Skeletal muscle cell (primary cell): ENCODE measurements around the gene CHSY3.
A peak's percentile ranks its signal among the peaks of the same experiment; 100 is the strongest.

Source experiments
- DNase-seq: peaks from one replicate; pipeline ENCODE4 v3.0.0-alpha.2; 2010; ENCODE audit warnings: low read depth
- H3K4me3 ChIP-seq: 2 replicates; pipeline ENCODE4 v1.5.1; 2011; ENCODE audit warnings: low read depth, mild to moderate bottlenecking, control low read depth, low read length, moderate library complexity

CHSY3 gene

GRCh38 chr5:129904102-129904666, at the start of gene CHSY3:
Gene CHSY3, plus strand, starts transcription at chr5:129904465.
- H3K4me3 ChIP-seq, result peak within 1 kb of the TSS; percentile 76

GRCh38 chr5:129856325-129856724, 47.9 kb upstream of the CHSY3 start:
- no peak for DNase-seq

More at GRCh38 chr5:129904102-129904666, at the start of gene CHSY3:
- DNase-seq, result peak; percentile 56

GRCh38 chr5:129857116-129857515, 47.1 kb upstream of the CHSY3 start:
- H3K4me3 ChIP-seq, result no peak overlapping the region
- peak; percentile 15 for DNase-seq

More at GRCh38 chr5:129856325-129856724, 47.9 kb upstream of the CHSY3 start:
- no peak overlapping the region for H3K4me3 ChIP-seq

- H3K4me3 ChIP-seq, result no peak overlapping the region
- no peak for DNase-seq
Measured at GRCh38 chr5:129858131-129858675, 46.1 kb upstream of the CHSY3 start.

- no peak for DNase-seq
- H3K4me3 ChIP-seq, result no peak overlapping the region
Measured at GRCh38 chr5:129884322-129884721, 19.9 kb upstream of the CHSY3 start.

- no peak overlapping the region for H3K4me3 ChIP-seq
- DNase-seq, result no peak
Measured at GRCh38 chr5:129899454-129899853, 4.8 kb upstream of the CHSY3 start.

- H3K4me3 ChIP-seq, result no peak overlapping the region
- no peak for DNase-seq
Measured at GRCh38 chr5:129902816-129903215, 1.4 kb upstream of the CHSY3 start.

- no peak for DNase-seq
- peak overlapping the region; percentile 76 for H3K4me3 ChIP-seq
Measured at GRCh38 chr5:129903466-129904101, 681 bp upstream of the CHSY3 start.

GRCh38 chr5:129904667-129905472, 605 bp downstream of the CHSY3 start:
- DNase-seq, result no peak
- H3K4me3 ChIP-seq, result peak overlapping the region; percentile 76

- no peak for DNase-seq
- peak overlapping the region; percentile 76 for H3K4me3 ChIP-seq
Measured at GRCh38 chr5:129905473-129906176, 1.4 kb downstream of the CHSY3 start.

- H3K4me3 ChIP-seq, result peak overlapping the region; percentile 76
- no peak for DNase-seq
Measured at GRCh38 chr5:129906177-129906887, 2.1 kb downstream of the CHSY3 start.

GRCh38 chr5:129909225-129909624, 5.0 kb downstream of the CHSY3 start:
- DNase-seq, result no peak
- no peak overlapping the region for H3K4me3 ChIP-seq

- DNase-seq, result no peak
- H3K4me3 ChIP-seq, result no peak overlapping the region
Measured at GRCh38 chr5:129912601-129913255, 8.5 kb downstream of the CHSY3 start.

- DNase-seq, result no peak
- no peak overlapping the region for H3K4me3 ChIP-seq
Measured at GRCh38 chr5:129915415-129915814, 11.2 kb downstream of the CHSY3 start.

GRCh38 chr5:129917224-129917623, 13.0 kb downstream of the CHSY3 start:
- DNase-seq, result no peak
- H3K4me3 ChIP-seq, result no peak overlapping the region

- no peak for DNase-seq
- no peak overlapping the region for H3K4me3 ChIP-seq
Measured at GRCh38 chr5:129921204-129921603, 16.9 kb downstream of the CHSY3 start.

- DNase-seq, result no peak
- H3K4me3 ChIP-seq, result no peak overlapping the region
Measured at GRCh38 chr5:129930221-129930620, 26.0 kb downstream of the CHSY3 start.

GRCh38 chr5:129935626-129936025, 31.4 kb downstream of the CHSY3 start:
- DNase-seq, result no peak
- no peak overlapping the region for H3K4me3 ChIP-seq

GRCh38 chr5:129938077-129938476, 33.8 kb downstream of the CHSY3 start:
- no peak overlapping the region for H3K4me3 ChIP-seq
- DNase-seq, result no peak
